Measurements from ENCODE around the gene CCDC57. TPM values are rescaled to one million over a fixed set of nuclear protein-coding genes. Genes with fewer than 3 reads are reported as not detected.

CCDC57 gene
- total and polyA plus RNA-seq, 9 of the 15 experiments (the other 6 are each of a cell fraction or from before 2014, with no cell fraction given), result 0.83 to 36.2 (median 13.6) TPM

GRCh38 chr17:82179412-82179811 is 33.2 kb downstream of the CCDC57 start:
- H3K9me3 ChIP-seq (replicated peaks; ENCODE audit: control insufficient read depth, insufficient read depth, low read depth, low read length), result no peaks in the 10 kb centered on the region
- 83% methylated on average over 10 of the region's 13 CpGs for WGBS (ENCODE audit: insufficient coverage, low coverage, missing lambda C conversion rate)
- no peak overlapping the region for H3K4me2 ChIP-seq (ENCODE audit: insufficient read depth, low read length)
- CTCF ChIA-PET (ENCODE audit: low intra/inter-chr PET ratio), result no interaction called here
- intact Hi-C loops (cut with micrococcal nuclease), result no loop called here
- peak overlapping the region in 1 of 2 experiments; percentile 33; a peak in 1 of 4 replicates for H3K9ac ChIP-seq (ENCODE audit: insufficient read depth in 1 of 2, low read depth in 2 of 2, low read length in 2 of 2)
- in situ Hi-C loops (cut with MboI), result no loop called here
- FAIRE-seq (no peak), DNase-seq (ENCODE audit: extremely low read depth in 1 of 4, low spot score in 3 of 4) (no peak), ATAC-seq (no peak)
- BruUV-seq (replicated peaks), result no TSS peak
- H2AFZ ChIP-seq (ENCODE audit: low read depth, low read length), result no peak overlapping the region
- H4K20me1 ChIP-seq (replicated peaks; ENCODE audit: control insufficient read depth, insufficient read depth, low read length), result no peaks in the 10 kb centered on the region
- no peak overlapping the region for H3K4me3 ChIP-seq
- peaks cover 42% of the 10 kb centered on the region for H3K36me3 ChIP-seq (ENCODE audit: control insufficient read depth, insufficient read depth, low read length)
- peaks cover 0 to 3% of the 10 kb centered on the region in 2 experiments; a peak in 1 of 5 replicates for H3K4me1 ChIP-seq (replicated peaks in 1 of 2; ENCODE audit: control insufficient read depth in 2 of 2, insufficient read depth in 2 of 2, low read length in 2 of 2)
- TF ChIP-seq USF1 (CRISPR knock-in tag; IDR thresholded peaks at IDR 0.05) (no peak), SMAD2 (IDR thresholded peaks at IDR 0.05; ENCODE audit: low read depth, low read length) (no peak), STAT5A (IDR thresholded peaks at IDR 0.05; ENCODE audit: borderline replicate concordance, low read length) (no peak), NBN (IDR thresholded peaks at IDR 0.05; ENCODE audit: low read depth) (no peak), ZNF174 (CRISPR knock-in tag; IDR thresholded peaks at IDR 0.05) (no peak), RERE (CRISPR knock-in tag; IDR thresholded peaks at IDR 0.05; ENCODE audit: borderline replicate concordance) (no peak), MEIS2 (IDR thresholded peaks at IDR 0.05; ENCODE audit: partially characterized antibody) (no peak), HDAC6 (IDR thresholded peaks at IDR 0.05; ENCODE audit: low read depth, low read length) (no peak), ELF2 (CRISPR knock-in tag; IDR thresholded peaks at IDR 0.05) (no peak), GABPB2 (CRISPR knock-in tag; conservative IDR thresholded peaks at IDR 0.05) (no peak), TCF7 (IDR thresholded peaks at IDR 0.05; ENCODE audit: borderline replicate concordance) (no peak), ZFPM2 (CRISPR knock-in tag; IDR thresholded peaks at IDR 0.05) (no peak), POLR2G (IDR thresholded peaks at IDR 0.05; ENCODE audit: low read depth, low read length) (no peak), CBX5 (IDR thresholded peaks at IDR 0.05; ENCODE audit: borderline replicate concordance, low read depth) (no peak), THAP7 (CRISPR knock-in tag; IDR thresholded peaks at IDR 0.05) (no peak), PHF8 (IDR thresholded peaks at IDR 0.05; ENCODE audit: borderline replicate concordance, low read length) (no peak), SMARCA5 (IDR thresholded peaks at IDR 0.05) (no peak), GTF2E2 (tag; IDR thresholded peaks at IDR 0.05) (no peak), RUNX1 (IDR thresholded peaks at IDR 0.05; ENCODE audit: low read depth) (no peak)
- POLR2A ChIA-PET, result no interaction called here
- H3K27me3 ChIP-seq (ENCODE audit: control insufficient read depth in 2 of 2, insufficient read depth in 2 of 2, low read length in 2 of 2), result no peaks in the 10 kb centered on the region
- H3K27ac ChIP-seq (ENCODE audit: extremely low read depth, low read depth, low read length), result no peak overlapping the region
- no peaks in the 10 kb centered on the region for H3K9me1 ChIP-seq (ENCODE audit: control insufficient read depth, insufficient read depth, low read length)
- H3K79me2 ChIP-seq (ENCODE audit: control insufficient read depth, insufficient read depth, low read length), result no peaks in the 10 kb centered on the region
